Measurements from ENCODE around the gene TCAIM. TPM values are rescaled to one million over a fixed set of nuclear protein-coding genes. Genes with fewer than 3 reads are reported as not detected.
A peak's percentile ranks its signal among the peaks of the same experiment; 100 is the strongest.

The TCAIM gene
- total RNA-seq, 1 experiment from 2014 or later: 18.4 TPM

DNA sequence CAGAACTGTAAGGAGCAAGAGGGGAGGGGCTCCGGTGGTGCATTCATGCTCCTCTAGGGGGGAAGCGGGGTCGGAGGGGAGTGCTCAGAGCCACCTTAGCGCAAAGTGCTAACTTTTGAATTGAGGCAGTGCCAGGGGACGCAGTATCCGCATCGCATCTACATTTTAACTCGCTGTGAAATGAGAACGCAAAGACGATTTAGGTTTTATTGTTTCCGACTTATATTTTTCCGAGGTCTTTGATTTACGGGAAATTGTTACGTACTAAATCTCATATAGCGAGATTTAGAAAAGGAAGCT lies 212 bp downstream of the TCAIM start:
- no peaks in the 10 kb centered on the region for H3K36me3 ChIP-seq (ENCODE audit: control insufficient read depth in 1 of 2, insufficient read depth in 2 of 2, low read length in 2 of 2)
- peak overlapping the region; percentile 61 for H2AFZ ChIP-seq (ENCODE audit: low read depth, low read length, poor library complexity, severe bottlenecking)
- TF ChIP-seq, protein P1, sequence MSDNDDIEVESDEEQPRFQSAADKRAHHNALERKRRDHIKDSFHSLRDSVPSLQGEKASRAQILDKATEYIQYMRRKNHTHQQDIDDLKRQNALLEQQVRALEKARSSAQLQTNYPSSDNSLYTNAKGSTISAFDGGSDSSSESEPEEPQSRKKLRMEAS (IDR thresholded peaks at IDR 0.05): no peak
- TF ChIP-seq ZNF274 (IDR thresholded peaks at IDR 0.05; ENCODE audit: low read depth, low read length): no peak
- peak overlapping the region; percentile 83 for H3K9ac ChIP-seq (ENCODE audit: low read length)
- no TSS peak for BruUV-seq (replicated peaks)
- peaks cover 7 to 21% of the 10 kb centered on the region in 2 experiments; a peak in 3 of 4 replicates for H3K4me1 ChIP-seq (ENCODE audit: control insufficient read depth in 1 of 2, insufficient read depth in 2 of 2, low read length in 2 of 2)
- H4K20me1 ChIP-seq (ENCODE audit: insufficient read depth): no peaks in the 10 kb centered on the region
- POLR2A ChIA-PET: interaction anchor here (0.9 to 1.4 kb wide), 4 partner anchors 8 to 172 kb away, joined by 3 to 4 read pairs (median 3); no protein-coding TSS in a partner anchor
- H3K4me3 ChIP-seq (replicated peaks in 1 of 2; ENCODE audit: low read depth in 1 of 2, low read length in 2 of 2): peak overlapping the region; percentile 77 to 80
- peak overlapping the region; percentile 84 for H3K27ac ChIP-seq (ENCODE audit: low read depth, low read length)
- RAD21 ChIA-PET (ENCODE audit: low non-redundant PET in 1 of 2, low total read pairs in 2 of 2, uncharacterized antibody in 2 of 2, unreplicated experiment in 2 of 2): no interaction called here
- H3K79me2 ChIP-seq (ENCODE audit: insufficient read depth, low read length): peaks cover 36% of the 10 kb centered on the region
- DNase-seq (ENCODE audit: low read depth, low spot score): no peak
- no peak for ATAC-seq
- intact Hi-C loops (cut with micrococcal nuclease): loop anchor here (5.0 kb wide), 1 partner anchor 174 kb away; no protein-coding TSS in a partner anchor
- no peaks in the 10 kb centered on the region for H3K9me3 ChIP-seq (ENCODE audit: control insufficient read depth in 1 of 2, insufficient read depth in 1 of 2, low read depth in 1 of 2, low read length in 2 of 2)
- peak overlapping the region; percentile 86 for H3K4me2 ChIP-seq (ENCODE audit: low read length)
- CTCF ChIA-PET: interaction anchor here (1.1 to 1.2 kb wide), 2 partner anchors 172 to 576 kb away, joined by 3 to 4 read pairs; no protein-coding TSS in a partner anchor
- no peaks in the 10 kb centered on the region for H3K9me2 ChIP-seq (ENCODE audit: insufficient read depth)
- no peaks in the 10 kb centered on the region; the same call in 1 of the 2 replicates for H3K27me3 ChIP-seq (ENCODE audit: insufficient read depth, low read length)

DNA sequence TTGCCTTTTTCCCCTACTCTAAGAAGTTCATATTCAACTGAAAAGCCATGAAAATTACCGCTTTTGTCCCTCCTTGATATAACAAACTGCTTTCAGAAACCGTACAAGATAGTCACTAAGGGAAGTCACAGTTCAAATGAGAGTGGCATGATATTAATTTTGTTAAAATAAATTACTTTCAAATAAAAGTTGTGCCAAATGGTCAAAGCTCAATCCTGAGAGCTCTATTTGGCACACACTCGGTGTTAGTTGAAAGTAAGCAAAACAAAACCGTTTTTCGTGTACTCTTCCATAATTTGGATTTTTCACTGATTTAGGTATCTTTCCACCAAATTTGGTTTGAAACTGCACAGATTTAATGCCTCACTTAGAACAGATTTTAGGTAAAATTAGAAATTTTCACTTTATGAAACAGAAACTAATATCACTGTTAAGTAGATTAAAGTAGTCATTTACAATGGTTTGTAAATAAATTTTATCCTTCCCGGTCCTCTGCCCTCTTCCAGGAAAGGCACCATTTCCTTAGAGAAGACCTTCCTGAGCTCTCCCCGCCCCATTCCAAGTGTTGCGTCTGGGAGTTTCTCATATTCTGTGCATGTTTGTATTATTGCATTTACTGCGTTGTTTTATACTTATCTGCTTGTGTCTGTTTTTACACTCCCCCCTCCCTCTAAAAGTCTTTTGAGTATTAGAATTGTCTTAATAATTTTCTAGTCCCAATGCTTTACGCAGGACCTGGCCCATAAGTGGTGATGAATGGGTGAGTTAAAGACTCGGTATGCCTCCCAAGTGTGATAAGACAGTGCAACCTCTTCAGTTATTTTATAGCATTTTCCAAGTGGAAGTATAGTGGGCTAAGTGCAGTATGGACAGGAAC lies 853 bp downstream of the TCAIM start:
- Histone ChIP-seq H3K27ac (ENCODE audit: low read depth, low read length) (no peak overlapping the region), H2AFZ (ENCODE audit: low read depth, low read length, poor library complexity, severe bottlenecking) (peak overlapping the region; percentile 61), H3K9me3 (ENCODE audit: control insufficient read depth in 1 of 2, insufficient read depth in 1 of 2, low read depth in 1 of 2, low read length in 2 of 2) (no peaks in the 10 kb centered on the region), H3K4me2 (ENCODE audit: low read length) (peak overlapping the region; percentile 86), H3K9me2 (ENCODE audit: insufficient read depth) (no peaks in the 10 kb centered on the region), H3K4me1 (ENCODE audit: control insufficient read depth in 1 of 2, insufficient read depth in 2 of 2, low read length in 2 of 2) (peaks cover 7 to 21% of the 10 kb centered on the region in 2 experiments; a peak in 3 of 4 replicates), H3K36me3 (ENCODE audit: control insufficient read depth in 1 of 2, insufficient read depth in 2 of 2, low read length in 2 of 2) (no peaks in the 10 kb centered on the region), H4K20me1 (ENCODE audit: insufficient read depth) (no peaks in the 10 kb centered on the region), H3K9ac (ENCODE audit: low read length) (peak overlapping the region; percentile 83), H3K79me2 (ENCODE audit: insufficient read depth, low read length) (peaks cover 36% of the 10 kb centered on the region), H3K4me3 (replicated peaks in 1 of 2; ENCODE audit: low read depth in 1 of 2, low read length in 2 of 2) (peak overlapping the region; percentile 77 to 80), H3K27me3 (ENCODE audit: insufficient read depth, low read length) (no peaks in the 10 kb centered on the region)
- TF ChIP-seq FOSL1 (IDR thresholded peaks at IDR 0.05; ENCODE audit: low read depth) (no peak), EGR1 (IDR thresholded peaks at IDR 0.05; ENCODE audit: low read depth) (0 out of 2 replicates have a peak, but pooled peaks have one; percentile 15), JUND (IDR thresholded peaks at IDR 0.05) (no peak)
- TF ChIP-seq, protein P2, sequence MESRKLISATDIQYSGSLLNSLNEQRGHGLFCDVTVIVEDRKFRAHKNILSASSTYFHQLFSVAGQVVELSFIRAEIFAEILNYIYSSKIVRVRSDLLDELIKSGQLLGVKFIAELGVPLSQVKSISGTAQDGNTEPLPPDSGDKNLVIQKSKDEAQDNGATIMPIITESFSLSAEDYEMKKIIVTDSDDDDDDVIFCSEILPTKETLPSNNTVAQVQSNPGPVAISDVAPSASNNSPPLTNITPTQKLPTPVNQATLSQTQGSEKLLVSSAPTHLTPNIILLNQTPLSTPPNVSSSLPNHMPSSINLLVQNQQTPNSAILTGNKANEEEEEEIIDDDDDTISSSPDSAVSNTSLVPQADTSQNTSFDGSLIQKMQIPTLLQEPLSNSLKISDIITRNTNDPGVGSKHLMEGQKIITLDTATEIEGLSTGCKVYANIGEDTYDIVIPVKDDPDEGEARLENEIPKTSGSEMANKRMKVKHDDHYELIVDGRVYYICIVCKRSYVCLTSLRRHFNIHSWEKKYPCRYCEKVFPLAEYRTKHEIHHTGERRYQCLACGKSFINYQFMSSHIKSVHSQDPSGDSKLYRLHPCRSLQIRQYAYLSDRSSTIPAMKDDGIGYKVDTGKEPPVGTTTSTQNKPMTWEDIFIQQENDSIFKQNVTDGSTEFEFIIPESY (IDR thresholded peaks at IDR 0.05; ENCODE audit: extremely low read depth, insufficient replicate concordance, low read length): no peak
- RAD21 ChIA-PET (ENCODE audit: low non-redundant PET in 1 of 2, low total read pairs in 2 of 2, uncharacterized antibody in 2 of 2, unreplicated experiment in 2 of 2): no interaction called here
- intact Hi-C loops (cut with micrococcal nuclease): loop anchor here (5.0 kb wide), 1 partner anchor 173 kb away; no protein-coding TSS in a partner anchor
- POLR2A ChIA-PET: interaction anchor here (1.2 to 1.4 kb wide), 2 partner anchors 9 to 53 kb away, joined by 3 read pairs; no protein-coding TSS in a partner anchor
- DNase-seq (ENCODE audit: low read depth, low spot score) (no peak), ATAC-seq (no peak)
- CTCF ChIA-PET: no interaction called here
- no TSS peak for BruUV-seq (replicated peaks)

Measured in HCT116 (cell line).